MCF 10A (cell line): ENCODE results near the gene ZSWIM5. TPM values are rescaled to one million over a fixed set of nuclear protein-coding genes. Genes with fewer than 3 reads are reported as not detected.
"Not testable (repeated sequence)": the region's sequence is repeated elsewhere in the genome, so short reads cannot be mapped to it uniquely, and the experiment has no call there.

Source experiments
- BruUV-seq: library from RNA; stranded (reverse); fragments of 400-500 nt; replicated peaks from 2 replicates; lab custom pipeline; 2021; lab: Mats Ljungman, UMichigan
- CTCF ChIA-PET: fragments of 300-600 bp; sonication (Branson Sonifier 250); formaldehyde crosslinking; extraction: SDS; loops from one replicate; lab custom pipeline; 2021; ENCODE audit warnings: antibody characterized with exemption, inconsistent platforms; lab: Yijun Ruan, JAX
- POLR2A ChIA-PET: fragments of 300-600, 350-650 bp; sonication (Branson Sonifier 250); formaldehyde crosslinking; extraction: SDS; loops from one replicate; lab custom pipeline; 2020; ENCODE audit warnings: antibody characterized with exemption, inconsistent platforms; lab: Yijun Ruan, JAX
- DNase-seq: peaks from one replicate; pipeline ENCODE4 v3.0.0-alpha.2; 2018; ENCODE audit not compliant: unreplicated experiment
- H3K27ac Mint-ChIP-seq: one replicate; pipeline ENCODE4 v1.8.0; 2022; ENCODE audit warnings: mild to moderate bottlenecking, low read depth, mixed read lengths; ENCODE audit not compliant: unreplicated experiment
- H3K27me3 Mint-ChIP-seq: one replicate; pipeline ENCODE4 v1.8.0; 2022; ENCODE audit warnings: mixed read lengths; ENCODE audit not compliant: insufficient read depth, unreplicated experiment
- H3K36me3 Mint-ChIP-seq: one replicate; pipeline ENCODE4 v1.8.0; 2022; ENCODE audit warnings: mild to moderate bottlenecking, moderate library complexity, mixed read lengths; ENCODE audit not compliant: insufficient read depth, unreplicated experiment
- H3K4me1 Mint-ChIP-seq: one replicate; pipeline ENCODE4 v1.8.0; 2022; ENCODE audit warnings: mixed read lengths; ENCODE audit not compliant: insufficient read depth, unreplicated experiment
- H3K4me3 Mint-ChIP-seq: one replicate; pipeline ENCODE4 v1.8.0; 2022; ENCODE audit warnings: mild to moderate bottlenecking, moderate library complexity, mixed read lengths; ENCODE audit not compliant: unreplicated experiment
- H3K9me3 Mint-ChIP-seq: one replicate; pipeline ENCODE4 v1.8.0; 2022; ENCODE audit warnings: mixed read lengths; ENCODE audit not compliant: unreplicated experiment
- intact Hi-C: fragments of 100-400 bp; cut with micrococcal nuclease; formaldehyde crosslinking; loops from 2 replicates; pipeline ENCODE4 v1.14.1; 2022
- total RNA-seq: library from RNA; stranded (reverse); gene quantifications from 2 replicates; pipeline ENCODE4 v1.2.3, GENCODE V29; 2022
- TF ChIP-seq, protein P1 (sequence below): fragments of 200-600 bp; IDR thresholded peaks from one replicate; pipeline ENCODE4 v1.8.0; 2022; ENCODE audit warnings: antibody characterized with exemption, mild to moderate bottlenecking; ENCODE audit not compliant: unreplicated experiment

Gene ZSWIM5
- total RNA-seq, 1 experiment from 2014 or later: 0.14 TPM

DNA sequence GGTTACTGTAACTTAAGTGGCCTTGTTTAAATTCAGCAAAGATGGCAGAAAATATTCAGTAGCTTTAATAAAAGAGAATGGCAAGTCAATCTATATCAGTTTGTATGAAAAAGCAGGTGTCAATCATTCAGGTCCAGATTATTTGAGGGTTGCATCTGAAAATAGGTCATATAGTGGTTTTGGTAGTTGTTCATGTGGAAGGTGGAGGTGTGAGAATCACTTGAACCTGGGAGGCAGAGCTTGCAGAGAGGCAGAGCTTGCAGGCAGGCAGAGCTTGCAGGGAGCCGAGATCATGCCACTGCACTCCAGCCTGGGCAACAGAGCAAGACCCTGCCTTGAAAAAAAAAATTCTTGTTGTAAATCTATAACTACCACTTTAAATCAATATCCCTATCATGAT, 88.6 kb downstream of the ZSWIM5 start:
- no peaks in the 10 kb centered on the region for H3K36me3 Mint-ChIP-seq
- intact Hi-C loops: no loop called here
- BruUV-seq: no TSS peak
- ChIA-PET CTCF (no interaction called here), POLR2A (interaction anchor here (0.6 kb wide), 1 partner anchor 15 kb away, joined by 3 read pairs; no protein-coding TSS in a partner anchor)
- H3K9me3 Mint-ChIP-seq: no peaks in the 10 kb centered on the region
- H3K4me1 Mint-ChIP-seq: no peaks in the 10 kb centered on the region
- TF ChIP-seq, protein P1, sequence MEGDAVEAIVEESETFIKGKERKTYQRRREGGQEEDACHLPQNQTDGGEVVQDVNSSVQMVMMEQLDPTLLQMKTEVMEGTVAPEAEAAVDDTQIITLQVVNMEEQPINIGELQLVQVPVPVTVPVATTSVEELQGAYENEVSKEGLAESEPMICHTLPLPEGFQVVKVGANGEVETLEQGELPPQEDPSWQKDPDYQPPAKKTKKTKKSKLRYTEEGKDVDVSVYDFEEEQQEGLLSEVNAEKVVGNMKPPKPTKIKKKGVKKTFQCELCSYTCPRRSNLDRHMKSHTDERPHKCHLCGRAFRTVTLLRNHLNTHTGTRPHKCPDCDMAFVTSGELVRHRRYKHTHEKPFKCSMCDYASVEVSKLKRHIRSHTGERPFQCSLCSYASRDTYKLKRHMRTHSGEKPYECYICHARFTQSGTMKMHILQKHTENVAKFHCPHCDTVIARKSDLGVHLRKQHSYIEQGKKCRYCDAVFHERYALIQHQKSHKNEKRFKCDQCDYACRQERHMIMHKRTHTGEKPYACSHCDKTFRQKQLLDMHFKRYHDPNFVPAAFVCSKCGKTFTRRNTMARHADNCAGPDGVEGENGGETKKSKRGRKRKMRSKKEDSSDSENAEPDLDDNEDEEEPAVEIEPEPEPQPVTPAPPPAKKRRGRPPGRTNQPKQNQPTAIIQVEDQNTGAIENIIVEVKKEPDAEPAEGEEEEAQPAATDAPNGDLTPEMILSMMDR: no peak
- no peak overlapping the region for H3K4me3 Mint-ChIP-seq
- H3K27ac Mint-ChIP-seq: no peak overlapping the region
- no peak for DNase-seq
- peaks cover 16% of the 10 kb centered on the region for H3K27me3 Mint-ChIP-seq

DNA sequence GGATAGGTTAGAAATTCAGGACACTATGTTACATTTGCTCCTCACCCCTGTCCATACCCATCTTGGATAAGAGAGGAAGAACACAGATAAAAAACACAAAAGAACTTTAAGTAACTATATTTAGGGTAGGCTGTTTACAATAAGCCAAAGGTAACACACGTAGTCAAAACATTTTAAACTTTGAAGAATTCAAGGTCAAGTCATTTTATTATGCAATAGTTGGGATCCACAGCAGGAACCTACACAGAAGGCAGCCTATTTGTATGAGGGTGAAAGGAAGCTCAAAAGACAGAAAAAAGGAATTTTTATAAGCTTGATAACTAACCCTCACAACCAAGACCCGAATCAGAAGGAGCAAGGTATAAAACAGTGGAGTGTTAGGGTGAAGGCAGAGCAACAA, 89.6 kb downstream of the ZSWIM5 start:
- peaks cover 25% of the 10 kb centered on the region for H3K27me3 Mint-ChIP-seq
- H3K9me3 Mint-ChIP-seq: no peaks in the 10 kb centered on the region
- H3K4me1 Mint-ChIP-seq: no peaks in the 10 kb centered on the region
- BruUV-seq: no TSS peak
- ChIA-PET POLR2A (interaction anchor here (0.6 kb wide), 1 partner anchor 11 kb away, joined by 4 read pairs; no protein-coding TSS in a partner anchor), CTCF (no interaction called here)
- no peak for DNase-seq
- TF ChIP-seq, protein P1: no peak
- intact Hi-C loops: no loop called here
- H3K36me3 Mint-ChIP-seq: no peaks in the 10 kb centered on the region
- no peak overlapping the region for H3K4me3 Mint-ChIP-seq
- no peak overlapping the region for H3K27ac Mint-ChIP-seq

DNA sequence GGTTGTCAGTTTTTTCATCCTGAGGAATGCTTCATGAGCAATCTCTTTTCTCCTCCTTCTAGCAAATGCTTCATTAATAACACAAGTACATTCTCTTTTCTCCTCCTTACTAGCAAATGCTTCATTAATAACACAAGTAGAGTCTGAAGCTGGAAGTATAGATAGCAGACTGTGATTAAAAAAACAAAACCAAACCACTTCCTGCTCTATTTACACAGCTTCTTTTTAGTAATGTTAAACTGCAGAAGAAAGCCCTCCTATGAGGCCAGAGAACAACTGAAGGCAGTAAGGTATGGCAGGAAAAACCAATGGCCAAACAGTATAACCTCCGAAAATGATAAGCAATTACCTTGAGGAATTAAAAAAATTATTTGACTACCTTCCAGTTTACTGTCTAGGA, 90.1 kb downstream of the ZSWIM5 start:
- Mint-ChIP-seq H3K4me3 (no peak overlapping the region), H3K27ac (no peak overlapping the region), H3K9me3 (no peaks in the 10 kb centered on the region), H3K27me3 (peaks cover 30% of the 10 kb centered on the region), H3K4me1 (no peaks in the 10 kb centered on the region), H3K36me3 (no peaks in the 10 kb centered on the region)
- intact Hi-C loops: no loop called here
- no TSS peak for BruUV-seq
- DNase-seq: no peak
- ChIA-PET POLR2A (interaction anchor here (0.6 kb wide), 1 partner anchor 11 kb away, joined by 4 read pairs; no protein-coding TSS in a partner anchor), CTCF (no interaction called here)
- TF ChIP-seq, protein P1: no peak

DNA sequence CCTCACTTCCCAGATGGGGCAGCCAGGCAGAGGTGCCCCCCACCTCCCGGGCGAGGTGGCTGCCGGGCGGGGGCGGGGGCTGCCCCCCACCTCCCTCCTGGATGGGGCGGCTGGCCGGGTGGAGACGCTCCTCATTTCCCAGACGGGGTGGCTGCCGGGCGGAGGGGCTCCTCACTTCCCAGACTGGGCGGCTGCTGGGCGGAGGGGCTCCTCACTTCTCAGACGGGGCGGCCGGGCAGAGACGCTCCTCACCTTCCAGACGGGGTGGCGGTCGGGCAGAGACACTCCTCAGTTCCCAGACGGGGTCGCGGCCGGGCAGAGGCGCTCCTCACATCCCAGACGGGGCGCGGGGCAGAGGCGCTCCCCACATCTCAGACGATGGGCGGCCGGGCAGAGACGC, 91.2 kb downstream of the ZSWIM5 start:
- H3K4me1 Mint-ChIP-seq, CTCF ChIA-PET, POLR2A ChIA-PET, H3K36me3 Mint-ChIP-seq, H3K9me3 Mint-ChIP-seq, H3K27ac Mint-ChIP-seq, DNase-seq, H3K4me3 Mint-ChIP-seq, BruUV-seq, intact Hi-C loops: not testable (repeated sequence)
- peaks cover 42% of the 10 kb centered on the region for H3K27me3 Mint-ChIP-seq

DNA sequence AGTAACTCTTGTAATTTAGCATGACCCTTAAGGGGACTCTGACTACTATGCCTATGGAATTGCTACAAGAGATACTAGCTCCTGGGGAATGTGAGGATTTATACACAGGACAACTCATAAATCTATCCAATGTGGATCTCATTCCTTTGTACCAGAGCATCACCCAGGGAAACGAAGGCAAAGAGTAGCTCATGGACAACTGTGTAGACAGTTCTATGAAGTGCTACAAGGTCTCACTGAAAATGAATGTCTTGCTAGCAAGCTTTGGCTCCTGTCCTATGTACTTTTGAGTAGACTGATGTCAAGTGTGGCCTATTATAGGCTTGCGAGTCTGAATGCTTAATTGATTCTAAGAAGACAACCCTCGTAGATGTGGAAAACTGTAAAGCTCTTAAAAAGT, 93.7 kb downstream of the ZSWIM5 start:
- no peak overlapping the region for H3K27ac Mint-ChIP-seq
- CTCF ChIA-PET: no interaction called here
- POLR2A ChIA-PET: no interaction called here
- peaks cover 47% of the 10 kb centered on the region for H3K27me3 Mint-ChIP-seq
- H3K36me3 Mint-ChIP-seq: no peaks in the 10 kb centered on the region
- BruUV-seq: no TSS peak
- DNase-seq: no peak
- TF ChIP-seq, protein P1: no peak
- no peaks in the 10 kb centered on the region for H3K9me3 Mint-ChIP-seq
- H3K4me3 Mint-ChIP-seq: no peak overlapping the region
- intact Hi-C loops: no loop called here
- H3K4me1 Mint-ChIP-seq: no peaks in the 10 kb centered on the region
